Kidney (tissue), 14 donors: ENCODE measurements around the gene STK32B. TPM values are rescaled to one million over a fixed set of nuclear protein-coding genes. Genes with fewer than 3 reads are reported as not detected.

Experiments used
- DNase-seq, 5 donors: peaks; one replicate each; pipeline ENCODE4 v3.0.0-alpha.2; 2013 to 2020
- FAIRE-seq: peaks from 2 replicates; lab custom pipeline; 2012; peaks lifted over from hg19 to GRCh38; lab: Jason Lieb, UNC
- H3K27ac ChIP-seq, 2 donors: one replicate each; pipeline ENCODE4 v1.7.0; 2013; ENCODE audit warnings: low read depth in 2 of 2, low read length in 2 of 2, inconsistent platforms in 1 of 2
- H3K27me3 ChIP-seq: one replicate; pipeline ENCODE4 v1.7.1; 2013; ENCODE audit warnings: low read length, inconsistent platforms; ENCODE audit not compliant: control insufficient read depth, insufficient read depth
- H3K36me3 ChIP-seq, 3 donors: one replicate each; pipeline versions ENCODE4 v1.7.0 to v1.7.1; 2013; ENCODE audit warnings: low read length in 3 of 3, control low read depth in 1 of 3, inconsistent platforms in 1 of 3; ENCODE audit not compliant: insufficient read depth in 3 of 3, control insufficient read depth in 2 of 3
- H3K4me1 ChIP-seq, 3 donors: one replicate each; pipeline versions ENCODE4 v1.7.0 to v1.7.1; 2013; ENCODE audit warnings: low read length in 3 of 3, inconsistent platforms in 1 of 3, low read depth in 1 of 3; ENCODE audit not compliant: control insufficient read depth in 2 of 3, insufficient read depth in 2 of 3
- H3K4me3 ChIP-seq, 3 donors: one replicate each; pipeline versions ENCODE4 v1.7.0 to v1.8.1; 2013; ENCODE audit warnings: low read length in 3 of 3, control low read depth in 1 of 3, inconsistent platforms in 1 of 3
- H3K9ac ChIP-seq, 3 donors: one replicate each; pipeline versions ENCODE4 v1.7.0 to v1.7.1; 2013; ENCODE audit warnings: low read length in 3 of 3, control low read depth in 1 of 3, inconsistent platforms in 1 of 3
- H3K9me3 ChIP-seq, 3 donors: one replicate each; pipeline versions ENCODE4 v1.7.0 to v1.7.1; 2013; ENCODE audit warnings: low read length in 3 of 3, control low read depth in 1 of 3, inconsistent platforms in 1 of 3; ENCODE audit not compliant: control insufficient read depth in 2 of 3, insufficient read depth in 1 of 3
- intact Hi-C: fragments of 100-400 bp; cut with DNase I; formaldehyde crosslinking; loops from one replicate; pipeline ENCODE4 v1.11.1; 2022
- polyA plus RNA-seq: library from polyadenylated mRNA; stranded (reverse); fragments of 350-450 nt; fragmentation: Illumina TruSeq; extraction: RNeasy Lipid Tissue Mini Kit (QIAGEN cat#74804); gene quantifications from one replicate; pipeline ENCODE4 v1.2.3, GENCODE V29; 2014; ENCODE audit warnings: low read depth, low replicate concordance; ENCODE audit not compliant: insufficient read depth
- total RNA-seq: library from RNA; stranded (reverse); fragmentation: NEBNext Ultra II Directional; extraction: Animal tissue kit (Norgen Biotek cat#: 25700); gene quantifications from one replicate; pipeline ENCODE4 v1.2.1, GENCODE V29; 2021
- TF ChIP-seq, protein P1 (sequence below): IDR thresholded peaks from 3 replicates; pipeline ENCODE4 v1.5.1; 2012; ENCODE audit warnings: mild to moderate bottlenecking, moderate library complexity, borderline replicate concordance; ENCODE audit not compliant: insufficient read depth; ENCODE audit errors: extremely low read depth
- donor health status: control.
- donor health status: control.
- donor health status: control.
- donor health status: control.
- donor health status: control.
- donor health status: DM: yes; HTN: yes; CAD: no.
- donor health status: Normal renal cell carcinoma (clear cell type).

Gene STK32B
- total and polyA plus RNA-seq, 2 donors from 2014 or later, result 18.1 to 18.2 TPM

DNA sequence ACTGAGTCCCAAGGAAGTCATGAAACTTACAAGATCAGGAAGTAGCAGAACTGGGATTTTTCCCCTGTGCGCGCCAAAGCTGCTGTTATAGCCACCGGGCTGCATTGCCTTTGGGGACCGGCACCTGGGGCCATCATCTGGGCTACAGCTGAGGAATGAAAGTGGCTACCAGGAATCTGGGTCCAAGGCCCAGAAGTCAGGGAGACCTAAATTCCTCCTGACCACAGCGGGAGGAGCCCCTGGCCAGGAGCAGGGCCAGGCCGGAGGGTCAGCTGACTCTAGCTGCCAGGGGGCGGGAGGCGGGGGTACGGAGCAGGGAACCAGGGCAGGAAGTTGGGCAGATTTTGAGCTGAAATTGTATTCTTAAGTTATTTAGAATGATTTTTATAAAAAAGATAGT, 414.7 kb downstream of the STK32B start:
- no peak overlapping the region for H3K27ac ChIP-seq
- no peaks in the 10 kb centered on the region for H3K9me3 ChIP-seq
- no peak for DNase-seq
- no peaks in the 10 kb centered on the region for H3K36me3 ChIP-seq
- H3K27me3 ChIP-seq, result no peaks in the 10 kb centered on the region
- no peak overlapping the region for H3K4me3 ChIP-seq
- FAIRE-seq, result no peak
- TF ChIP-seq, protein P1, sequence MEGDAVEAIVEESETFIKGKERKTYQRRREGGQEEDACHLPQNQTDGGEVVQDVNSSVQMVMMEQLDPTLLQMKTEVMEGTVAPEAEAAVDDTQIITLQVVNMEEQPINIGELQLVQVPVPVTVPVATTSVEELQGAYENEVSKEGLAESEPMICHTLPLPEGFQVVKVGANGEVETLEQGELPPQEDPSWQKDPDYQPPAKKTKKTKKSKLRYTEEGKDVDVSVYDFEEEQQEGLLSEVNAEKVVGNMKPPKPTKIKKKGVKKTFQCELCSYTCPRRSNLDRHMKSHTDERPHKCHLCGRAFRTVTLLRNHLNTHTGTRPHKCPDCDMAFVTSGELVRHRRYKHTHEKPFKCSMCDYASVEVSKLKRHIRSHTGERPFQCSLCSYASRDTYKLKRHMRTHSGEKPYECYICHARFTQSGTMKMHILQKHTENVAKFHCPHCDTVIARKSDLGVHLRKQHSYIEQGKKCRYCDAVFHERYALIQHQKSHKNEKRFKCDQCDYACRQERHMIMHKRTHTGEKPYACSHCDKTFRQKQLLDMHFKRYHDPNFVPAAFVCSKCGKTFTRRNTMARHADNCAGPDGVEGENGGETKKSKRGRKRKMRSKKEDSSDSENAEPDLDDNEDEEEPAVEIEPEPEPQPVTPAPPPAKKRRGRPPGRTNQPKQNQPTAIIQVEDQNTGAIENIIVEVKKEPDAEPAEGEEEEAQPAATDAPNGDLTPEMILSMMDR, result no peak
- H3K9ac ChIP-seq, result no peak overlapping the region
- intact Hi-C loops, result no loop called here
- H3K4me1 ChIP-seq, result no peaks in the 10 kb centered on the region

DNA sequence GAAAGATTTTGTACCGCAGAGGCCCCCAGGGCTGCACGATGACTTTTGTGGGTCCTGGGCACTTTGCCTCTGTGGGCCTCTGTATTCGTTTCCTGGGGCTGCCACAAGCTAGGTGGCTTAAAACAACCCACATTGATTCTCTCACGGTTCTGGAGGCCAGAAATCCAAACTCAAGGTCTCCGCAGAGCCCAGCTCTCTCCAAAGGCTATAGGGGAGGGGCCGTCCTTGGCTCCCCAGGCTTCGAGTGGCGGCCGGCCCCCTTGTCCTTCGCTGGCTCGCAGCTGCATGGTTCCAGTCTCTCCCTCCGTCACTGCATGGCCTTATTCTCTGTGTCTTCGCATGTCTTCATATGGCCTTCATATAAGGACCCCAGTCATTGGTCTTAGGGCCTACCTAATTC, 415.8 kb downstream of the STK32B start:
- no peak overlapping the region for H3K9ac ChIP-seq
- H3K9me3 ChIP-seq, result no peaks in the 10 kb centered on the region
- intact Hi-C loops, result no loop called here
- DNase-seq (no peak), FAIRE-seq (no peak)
- H3K4me1 ChIP-seq, result no peaks in the 10 kb centered on the region
- TF ChIP-seq, protein P1, result no peak
- no peaks in the 10 kb centered on the region for H3K36me3 ChIP-seq
- H3K4me3 ChIP-seq, result no peak overlapping the region
- H3K27me3 ChIP-seq, result no peaks in the 10 kb centered on the region
- H3K27ac ChIP-seq, result no peak overlapping the region

GRCh38 chr4:5469151-5469775, 418.0 kb downstream of the STK32B start:
- no peaks in the 10 kb centered on the region for H3K36me3 ChIP-seq
- no peaks in the 10 kb centered on the region for H3K4me1 ChIP-seq
- FAIRE-seq (no peak), DNase-seq (no peak)
- H3K9ac ChIP-seq, result no peak overlapping the region
- H3K27ac ChIP-seq, result no peak overlapping the region
- no peaks in the 10 kb centered on the region for H3K9me3 ChIP-seq
- intact Hi-C loops, result no loop called here
- TF ChIP-seq, protein P1, result no peak
- H3K4me3 ChIP-seq, result no peak overlapping the region
- no peaks in the 10 kb centered on the region for H3K27me3 ChIP-seq

- Histone ChIP-seq H3K9ac (no peak overlapping the region), H3K36me3 (no peaks in the 10 kb centered on the region), H3K9me3 (no peaks in the 10 kb centered on the region), H3K27ac (no peak overlapping the region), H3K4me1 (no peaks in the 10 kb centered on the region), H3K4me3 (no peak overlapping the region), H3K27me3 (no peaks in the 10 kb centered on the region)
- DNase-seq (no peak), FAIRE-seq (no peak)
- intact Hi-C loops, result no loop called here
- TF ChIP-seq, protein P1, result no peak
Observed at GRCh38 chr4:5469861-5470260, 418.6 kb downstream of the STK32B start.
